HL-60/S4 treated with phorbol 12-myristate 13-acetate at 8.2 ng/mL for 4 days and 3 days (cell line): ENCODE data around the gene LACRT.
"Not testable (repeated sequence)": the region's sequence is repeated elsewhere in the genome, so short reads cannot be mapped to it uniquely, and the experiment has no call there.

Experiments used
- in situ Hi-C: fragments of 300-500 bp; cut with MboI; formaldehyde crosslinking; loops from 2 replicates; pipeline ENCODE4 v1.15.0; 2022; ENCODE audit warnings: low sequenced_read_pairs

The LACRT gene

DNA sequence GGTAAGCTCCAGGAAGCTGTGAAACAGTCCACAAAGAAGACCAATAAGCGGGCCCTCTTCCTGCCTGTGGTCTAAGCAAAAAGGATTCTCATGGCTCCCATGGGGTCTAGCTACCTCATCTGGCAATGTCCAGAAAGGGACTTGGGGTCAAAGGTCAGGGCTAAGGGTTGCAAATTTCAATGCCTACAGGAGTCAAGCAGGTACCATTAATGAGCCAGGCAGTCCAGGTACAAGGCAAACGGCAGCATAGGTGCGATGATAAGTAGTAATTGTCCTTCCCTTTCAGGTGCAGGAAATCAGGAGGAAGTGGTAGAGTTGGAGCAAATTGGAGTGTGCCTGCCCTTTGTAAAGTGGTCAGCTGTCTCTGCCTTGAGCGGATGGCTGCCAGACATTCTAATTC, 6.4 kb upstream of the LACRT start:
- in situ Hi-C loops: no loop called here

DNA sequence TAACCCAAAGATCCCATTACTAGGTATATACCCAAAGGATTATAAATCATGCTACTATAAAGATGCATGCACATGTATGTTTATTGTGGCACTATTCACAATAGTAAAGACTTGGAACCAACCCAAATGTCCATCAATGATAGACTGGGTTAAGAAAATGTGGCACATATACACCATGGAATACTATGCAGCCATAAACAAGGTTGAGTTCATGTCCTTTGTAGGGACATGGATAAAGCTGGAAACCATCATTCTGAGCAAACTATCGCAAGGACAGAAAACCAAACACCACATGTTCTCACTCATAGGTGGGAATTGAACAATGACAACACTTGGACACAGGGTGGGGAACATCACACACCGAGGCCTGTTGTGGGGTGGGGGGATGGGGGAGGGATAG, 4.4 kb upstream of the LACRT start:
- in situ Hi-C loops: not testable (repeated sequence)

DNA sequence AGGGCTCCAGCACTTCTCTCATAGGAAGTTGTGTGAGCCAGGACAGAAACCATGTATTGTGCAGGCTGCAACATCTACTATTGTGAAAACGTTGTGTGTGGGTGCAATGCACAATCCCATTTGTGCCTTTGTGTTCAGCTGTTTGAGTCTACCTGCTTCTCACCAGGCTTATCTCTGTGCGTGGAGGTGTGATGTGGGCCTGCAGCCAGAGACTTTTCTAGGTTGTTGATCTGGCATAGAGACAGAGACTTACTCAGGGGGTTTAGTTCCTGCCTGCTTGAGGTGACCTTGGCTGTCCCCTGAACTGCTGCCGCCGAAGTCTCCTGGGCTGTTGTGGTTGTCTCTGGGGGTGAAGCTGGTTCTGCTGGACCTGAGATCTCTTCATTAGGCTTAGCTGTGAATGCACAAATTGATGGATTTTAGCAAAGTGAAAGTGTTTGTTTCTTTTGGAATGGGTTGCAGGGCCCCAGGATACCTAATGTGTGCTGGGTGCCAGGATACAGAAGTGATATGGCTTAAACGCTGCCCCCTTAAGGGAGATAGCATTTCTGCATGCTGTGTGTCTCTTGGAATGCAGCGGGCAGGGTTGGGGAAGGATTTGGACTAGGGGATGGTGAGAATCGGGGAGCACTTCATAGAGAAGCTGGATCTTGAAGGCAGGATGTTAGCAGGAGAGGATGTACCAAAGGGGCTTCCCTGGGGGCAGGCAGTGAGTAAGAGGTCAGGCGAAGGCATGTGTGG, 2.5 kb downstream of the LACRT start:
- in situ Hi-C loops: no loop called here

DNA sequence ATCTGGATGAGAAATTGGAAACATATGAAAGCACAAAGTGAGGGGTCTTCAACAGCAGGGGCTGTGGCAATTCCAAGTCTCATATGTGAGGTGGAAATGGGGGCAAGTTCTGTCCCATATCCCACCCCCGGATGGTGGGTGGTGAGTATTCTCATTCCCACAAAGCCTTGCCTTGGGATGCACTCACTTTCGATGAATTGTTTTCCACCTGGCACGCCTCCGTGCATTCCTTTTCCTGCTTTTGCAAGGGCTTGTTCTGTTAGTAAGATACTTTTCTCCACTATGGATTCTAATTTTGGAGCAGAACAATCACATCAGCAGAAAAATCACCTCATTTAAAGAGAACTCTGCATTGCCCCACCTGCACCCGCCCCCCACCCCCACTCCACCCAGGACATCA, 3.1 kb downstream of the LACRT start:
- in situ Hi-C loops: no loop called here

DNA sequence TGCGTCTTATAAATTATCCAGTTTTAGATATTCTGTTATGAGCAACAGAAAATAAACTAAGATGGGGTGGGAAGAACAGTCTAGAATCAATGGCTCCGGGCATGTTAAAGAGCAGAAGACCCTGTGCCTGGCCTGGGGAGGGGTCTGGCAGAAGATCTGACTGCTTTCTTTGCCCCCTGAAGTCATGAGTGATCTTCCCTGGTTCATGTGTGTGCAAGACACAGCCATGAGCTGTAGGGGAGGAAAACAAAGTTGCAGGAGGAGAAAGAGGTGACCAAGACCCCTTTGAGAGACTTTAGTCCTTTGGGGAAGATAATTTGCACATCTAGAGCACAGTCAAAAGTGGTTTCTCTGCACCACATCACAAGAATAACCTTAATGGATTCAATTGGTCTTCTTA, 4.8 kb downstream of the LACRT start:
- in situ Hi-C loops: no loop called here

DNA sequence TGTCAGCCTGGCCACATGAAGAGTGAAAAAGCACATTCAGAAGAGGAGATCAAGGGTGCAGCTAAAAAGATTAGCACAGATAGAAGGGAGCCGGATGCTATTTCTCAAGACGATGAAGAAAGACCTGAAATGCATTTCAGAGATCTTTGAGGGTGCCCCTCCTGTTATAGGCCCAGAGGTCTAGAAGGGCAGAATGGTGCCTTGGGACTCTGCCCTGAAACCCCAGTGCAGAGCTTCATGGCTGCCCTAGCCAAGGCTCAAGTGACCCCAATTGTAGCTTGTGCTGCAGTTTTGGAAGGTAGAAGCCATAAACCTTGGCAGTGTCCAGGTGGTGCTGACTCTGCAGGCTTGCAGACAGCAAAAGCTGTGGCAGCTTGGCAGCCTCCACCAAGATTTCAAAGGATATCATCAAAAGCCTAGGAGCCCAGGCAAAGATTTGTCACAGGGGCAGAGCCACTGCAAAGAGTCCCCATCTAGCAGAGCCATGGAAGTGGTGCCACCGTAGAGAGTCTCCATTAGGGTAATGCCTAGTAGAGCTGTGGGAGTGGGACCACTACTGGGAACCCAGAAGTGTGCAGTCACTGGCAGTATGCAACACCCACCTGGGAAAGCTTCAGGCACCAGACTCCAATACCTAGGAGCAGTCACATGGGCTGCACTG, 6.4 kb downstream of the LACRT start:
- in situ Hi-C loops: no loop called here

DNA sequence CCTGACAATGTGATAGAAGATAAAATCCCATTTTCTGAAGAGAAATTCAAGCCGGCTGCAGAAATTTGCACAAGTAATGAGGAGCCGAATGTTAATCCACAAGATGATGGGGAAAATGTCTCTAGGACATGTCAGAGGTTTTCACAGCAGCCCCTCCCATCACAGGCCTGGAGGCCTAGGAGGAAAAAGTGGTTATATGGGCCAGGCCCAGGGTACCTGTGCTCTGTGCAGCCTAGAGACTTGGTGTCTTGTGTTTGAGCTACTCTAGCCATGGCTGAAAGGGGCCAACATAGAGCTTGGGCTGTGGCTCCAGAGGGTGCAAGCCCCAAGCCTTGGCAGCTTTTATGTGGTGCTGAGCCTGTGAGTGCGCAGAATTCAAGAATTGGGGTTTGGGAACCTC, 7.4 kb downstream of the LACRT start:
- in situ Hi-C loops: no loop called here

DNA sequence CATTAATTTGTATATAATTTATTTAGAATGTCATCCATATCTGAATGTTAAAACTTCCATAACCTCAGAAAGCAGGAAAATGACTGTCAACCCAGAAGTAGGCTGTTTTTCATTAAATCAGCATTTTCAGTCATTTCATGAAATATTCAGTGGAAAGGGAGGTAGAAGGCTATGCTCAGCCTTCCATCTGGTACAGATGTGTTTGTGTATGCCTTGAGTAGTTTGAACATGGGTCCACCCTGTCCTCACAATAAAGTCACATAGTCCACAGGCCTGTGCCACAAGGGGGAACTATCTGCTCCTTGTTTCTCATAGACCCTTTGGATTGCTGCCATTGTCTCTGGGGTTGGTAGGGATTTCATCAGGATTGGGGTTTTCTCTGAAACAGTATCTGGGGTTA, 9.1 kb downstream of the LACRT start:
- in situ Hi-C loops: no loop called here

DNA sequence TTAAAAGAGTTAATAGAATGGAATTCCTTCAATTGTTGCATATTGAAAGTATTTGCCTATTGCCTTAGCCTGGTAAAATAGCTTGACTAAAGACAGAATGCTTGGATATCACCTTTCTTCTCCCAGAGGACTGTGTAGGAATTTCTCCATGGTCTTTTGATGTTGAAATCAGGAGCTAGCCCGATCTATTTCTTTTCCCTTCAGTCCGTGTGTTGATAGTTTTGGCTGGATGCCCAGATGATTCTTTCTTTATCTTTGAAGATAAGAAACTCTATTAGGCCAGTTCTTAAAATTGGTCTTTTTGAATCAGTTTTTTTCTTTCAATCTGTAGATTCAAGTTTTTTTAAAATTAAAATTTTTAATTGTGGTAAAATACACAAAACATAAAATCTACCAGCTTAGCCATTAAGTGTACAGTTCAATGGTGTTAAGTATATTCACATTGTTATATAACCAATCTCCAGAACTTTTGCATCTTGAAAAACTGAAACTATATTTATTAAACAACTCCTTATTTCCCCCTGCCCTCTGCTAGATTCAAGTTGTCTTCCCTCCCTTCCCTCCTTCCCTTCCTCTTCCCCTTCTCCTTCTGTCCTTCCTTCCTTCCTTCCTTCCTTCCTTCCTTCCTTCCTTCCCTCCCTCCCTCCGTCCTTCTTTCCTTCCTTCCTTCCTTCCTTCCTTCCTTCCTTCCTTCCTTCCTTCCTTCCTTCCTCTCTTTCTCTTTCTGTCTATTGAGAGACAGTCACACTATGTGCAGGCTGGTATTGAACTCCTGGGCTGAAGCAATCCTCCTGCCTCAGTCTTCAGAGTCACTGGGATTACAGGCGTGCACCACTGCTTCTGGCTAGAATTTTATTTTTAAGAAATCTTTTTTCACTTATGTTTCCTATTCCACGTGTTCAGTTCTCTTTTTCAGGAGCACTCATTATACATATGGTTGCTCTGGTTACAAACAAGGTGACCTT, 10.1 kb downstream of the LACRT start:
- in situ Hi-C loops: no loop called here

DNA sequence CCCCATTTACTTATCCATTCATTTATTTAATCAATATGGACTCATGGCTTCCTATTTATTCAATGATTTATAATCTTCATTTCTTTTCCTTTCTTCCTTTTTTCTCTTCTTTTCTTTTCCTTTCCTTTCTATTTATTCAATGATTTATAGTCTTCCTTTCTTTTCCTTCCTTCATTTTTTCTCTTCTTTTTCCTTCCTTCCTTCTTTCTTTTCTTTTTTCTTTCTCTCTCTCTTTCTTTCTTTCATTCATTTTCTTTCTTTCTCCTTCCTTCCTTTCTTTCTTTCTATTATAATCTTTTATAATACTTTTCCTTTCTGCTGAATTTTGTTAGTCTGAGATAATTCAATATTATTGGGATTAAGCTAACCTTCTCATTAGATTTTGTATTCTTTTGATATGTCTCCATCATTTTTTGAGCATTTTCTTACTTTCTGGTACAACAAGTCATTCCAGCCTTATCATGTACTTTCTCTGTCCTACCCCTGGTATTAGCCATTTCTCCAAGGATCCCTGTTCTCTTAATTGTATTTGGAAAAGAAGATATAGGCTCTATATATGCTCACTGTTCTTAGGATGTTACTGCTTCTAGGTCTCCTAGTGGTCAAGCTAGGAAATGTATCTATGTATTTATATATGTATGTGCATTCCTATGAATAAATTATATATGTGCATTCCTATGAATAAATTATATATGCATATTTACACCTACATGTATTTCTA, 12.1 kb downstream of the LACRT start:
- in situ Hi-C loops: no loop called here

DNA sequence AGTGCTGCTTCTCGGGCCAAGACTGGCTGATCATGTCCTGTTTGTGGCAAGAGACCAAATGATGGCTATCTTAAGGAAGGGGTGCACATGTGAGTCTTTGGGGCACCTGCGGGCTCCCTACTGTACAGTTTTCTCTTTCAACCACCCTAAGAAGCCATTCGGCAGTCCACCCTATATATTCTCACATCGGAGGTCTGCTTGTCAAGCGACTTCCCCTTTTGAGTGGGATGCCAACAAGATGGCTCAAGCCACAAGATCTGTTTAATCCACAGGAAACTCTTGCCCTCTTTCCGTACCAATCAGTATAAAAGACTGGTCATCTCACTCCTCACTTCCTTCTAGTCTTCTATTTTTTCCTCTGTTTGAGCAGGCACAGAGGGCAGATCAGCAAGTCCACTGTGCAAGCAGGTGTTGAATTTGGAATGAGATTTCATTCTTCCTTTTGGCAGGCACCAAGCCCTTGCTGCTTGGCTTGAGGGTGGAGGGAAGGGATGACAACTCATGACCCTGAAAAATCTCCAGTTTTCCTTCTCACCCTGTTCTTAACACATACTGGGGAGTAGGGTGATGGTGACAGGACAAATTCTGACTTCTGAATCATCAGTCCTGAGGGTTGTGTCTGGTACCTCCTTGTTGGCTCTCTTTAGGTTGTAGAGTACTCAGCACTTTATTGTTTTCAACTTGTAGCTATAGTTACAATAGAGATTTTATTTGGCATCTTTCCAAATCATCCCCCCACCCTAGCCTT, 17.6 kb downstream of the LACRT start:
- in situ Hi-C loops: no loop called here

DNA sequence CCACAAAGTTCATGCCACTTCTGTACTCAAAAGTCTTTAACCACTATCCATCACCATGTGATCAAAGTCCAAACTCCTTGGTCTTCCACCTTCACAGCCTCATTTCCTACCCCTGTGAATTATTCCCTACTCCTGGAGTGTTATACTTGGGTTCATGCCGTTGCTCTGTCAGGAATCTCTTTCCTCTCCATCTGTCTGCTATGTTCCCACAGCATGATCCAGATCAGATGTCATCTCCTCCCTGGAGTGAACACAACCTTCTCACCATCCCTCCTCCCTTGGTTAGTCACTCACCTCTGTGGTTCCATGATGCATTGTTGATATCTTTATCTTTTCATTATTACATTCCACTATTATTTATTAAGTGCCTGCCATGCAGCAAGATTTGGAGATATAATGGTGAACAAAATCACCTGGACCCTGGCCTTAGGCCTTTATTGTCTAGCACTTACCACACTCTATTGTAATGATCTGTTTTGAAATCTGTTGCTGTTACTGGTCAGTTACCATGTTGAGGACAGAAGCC, 22.4 kb downstream of the LACRT start:
- in situ Hi-C loops: no loop called here

DNA sequence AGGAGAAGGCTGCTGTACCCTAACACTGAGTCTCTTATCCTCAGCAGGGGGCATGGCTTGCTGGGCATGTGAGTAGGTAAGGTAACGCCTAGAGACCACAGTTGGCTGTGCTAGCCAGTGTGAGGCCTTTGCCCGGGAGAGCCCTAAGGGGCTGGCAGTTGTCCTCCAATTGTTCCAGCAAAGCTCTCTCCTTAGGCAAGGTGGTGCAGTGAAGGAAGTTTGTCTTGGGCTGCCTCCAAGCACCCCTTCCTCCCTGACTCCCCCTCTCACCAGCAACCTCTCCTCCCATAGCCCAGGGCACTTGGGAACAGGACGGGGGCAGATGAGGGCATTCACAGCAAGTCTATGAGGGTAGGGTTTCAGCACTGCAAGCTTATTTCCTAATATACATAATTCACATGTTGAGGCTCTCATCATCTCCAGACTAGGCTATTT, 23.0 kb downstream of the LACRT start:
- in situ Hi-C loops: no loop called here

DNA sequence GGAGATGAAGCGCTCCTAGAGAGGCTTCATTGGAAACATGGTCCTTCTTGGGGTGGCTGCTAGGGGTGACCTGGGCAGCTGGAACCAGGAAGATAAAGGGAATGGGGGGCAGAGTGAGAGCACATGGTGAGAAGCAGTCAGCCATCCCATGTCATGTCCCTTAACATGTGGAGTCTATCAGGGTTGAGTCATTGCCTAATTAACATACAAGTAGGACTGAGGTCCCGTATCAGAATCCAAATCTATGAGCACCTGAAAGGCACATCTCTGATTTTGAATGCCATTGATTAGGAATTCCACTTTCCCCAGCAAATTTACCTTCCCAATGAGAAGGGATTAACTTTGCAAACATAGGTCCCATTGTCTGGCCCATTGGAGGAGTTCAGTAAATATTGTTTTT, 25.9 kb downstream of the LACRT start:
- in situ Hi-C loops: no loop called here

DNA sequence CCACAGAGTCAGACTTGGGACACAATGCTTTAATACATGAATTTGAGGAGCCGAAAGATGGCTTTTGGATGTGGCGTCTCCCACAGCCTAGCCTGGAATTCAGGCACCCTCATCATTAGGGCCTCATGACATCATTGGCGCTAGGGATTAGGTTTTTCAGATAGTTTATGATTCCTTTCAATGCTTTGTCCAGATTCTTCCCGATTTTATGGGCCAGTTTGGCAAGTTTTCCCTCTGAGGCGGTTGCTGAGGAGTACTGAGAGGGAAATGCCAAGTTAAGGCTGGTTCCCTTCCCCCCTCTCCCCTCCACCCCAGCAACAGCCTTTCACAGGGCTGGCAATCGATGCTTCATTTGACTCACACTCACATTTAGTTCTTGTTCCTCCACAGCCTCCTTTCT, 26.5 kb downstream of the LACRT start:
- in situ Hi-C loops: no loop called here

DNA sequence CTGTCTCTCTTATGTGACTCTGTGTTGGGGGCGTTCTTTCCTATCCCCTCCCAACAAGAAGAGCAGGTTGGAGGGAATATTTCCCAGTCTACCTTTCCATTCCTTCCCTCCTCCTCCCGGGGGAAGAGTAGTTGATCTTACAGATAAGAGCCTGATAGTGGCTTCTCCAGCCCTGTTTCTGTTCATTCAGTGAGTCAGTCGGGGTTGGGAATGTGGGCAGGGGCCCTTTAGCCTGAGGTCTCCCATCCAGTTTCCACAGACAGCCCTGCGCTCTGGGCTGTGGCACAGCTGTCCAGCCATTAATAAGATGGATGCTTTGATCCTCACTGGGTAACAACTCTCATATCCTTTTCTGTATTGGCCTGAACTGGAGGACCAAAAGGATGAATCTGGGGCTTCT, 28.1 kb downstream of the LACRT start:
- in situ Hi-C loops: no loop called here

DNA sequence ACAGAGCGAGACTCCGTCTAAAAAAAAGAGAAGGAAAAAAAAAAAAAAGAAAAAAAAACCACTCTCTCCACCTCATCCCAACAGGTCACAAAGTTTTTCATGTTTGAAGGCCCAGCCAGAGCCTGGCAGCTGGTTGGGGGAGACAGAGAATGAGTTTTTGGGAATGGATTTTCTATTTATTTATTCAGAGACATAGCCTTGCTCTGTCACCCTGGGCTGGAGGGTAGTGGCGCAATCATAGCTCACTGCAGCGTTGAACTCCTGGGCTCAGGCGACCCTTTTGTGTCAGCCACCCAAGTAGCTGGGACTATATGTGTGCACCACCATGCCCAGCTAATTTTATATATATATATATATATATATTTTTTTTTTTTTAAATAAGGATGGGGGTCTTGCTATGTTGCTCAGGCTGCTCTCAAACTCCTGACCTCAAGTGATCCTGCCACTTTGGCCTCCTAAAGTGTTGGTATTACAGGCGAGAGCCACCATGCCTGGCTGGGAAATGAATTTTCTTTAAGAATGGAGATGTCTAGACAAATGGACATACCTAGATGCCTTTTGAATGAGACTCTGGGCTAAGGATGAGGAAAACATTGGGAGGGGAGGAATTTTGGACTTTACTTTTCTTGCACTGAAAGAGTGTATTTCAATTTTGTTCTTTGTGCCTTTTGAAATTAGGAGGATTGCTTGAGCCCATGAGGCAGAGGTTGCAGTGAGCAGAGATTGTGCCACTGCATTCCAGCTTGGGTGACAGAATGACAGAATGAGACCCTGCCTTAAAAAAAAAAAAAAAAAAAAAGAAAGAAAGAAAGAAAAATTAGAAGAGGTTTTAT, 29.3 kb downstream of the LACRT start:
- in situ Hi-C loops: no loop called here

DNA sequence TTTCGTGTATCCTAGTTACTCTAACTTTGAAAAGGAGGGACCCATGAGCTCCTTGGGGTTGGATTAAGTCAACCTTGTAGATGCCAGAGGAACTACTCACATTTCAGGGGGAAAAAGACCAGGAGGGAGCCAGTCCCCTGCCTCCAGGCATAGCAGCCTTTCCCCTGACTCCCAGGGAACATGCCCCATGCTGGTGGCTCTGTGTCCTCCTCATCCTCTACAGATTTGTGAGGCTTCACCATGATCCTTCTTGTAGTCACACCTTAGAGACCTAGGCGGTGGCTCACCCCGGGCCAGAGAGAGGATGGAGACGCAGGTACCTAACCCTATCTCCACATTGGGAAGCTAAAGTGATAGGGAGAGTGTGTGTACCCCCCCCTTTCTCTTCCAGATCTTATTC, 30.3 kb downstream of the LACRT start:
- in situ Hi-C loops: no loop called here

DNA sequence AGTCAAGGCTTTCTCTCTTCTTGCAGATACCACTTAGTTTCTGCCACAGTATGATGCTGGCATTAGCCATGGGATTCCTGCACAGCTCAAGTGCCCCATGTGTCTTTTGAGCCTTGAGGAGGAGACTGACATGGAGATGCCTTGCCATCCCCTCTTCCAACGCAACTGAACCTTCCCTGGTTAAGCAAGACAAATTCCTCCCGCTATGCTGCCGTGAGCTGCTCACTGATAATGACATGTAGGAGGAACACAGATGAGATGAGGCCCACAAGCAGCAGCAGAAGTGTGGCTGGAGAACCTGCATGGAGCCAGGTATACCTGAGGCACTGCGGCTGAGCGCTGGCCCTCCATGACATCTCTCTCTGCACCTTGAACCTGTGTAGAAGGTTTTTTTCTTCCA, 30.8 kb downstream of the LACRT start:
- in situ Hi-C loops: no loop called here
